Dermis blood vessel endothelial cell (primary cell): ENCODE results near the gene GSTM3. TPM values are rescaled to one million over a fixed set of nuclear protein-coding genes. Genes with fewer than 3 reads are reported as not detected.

ENCODE experiments used
- DNase-seq: peaks from one replicate; pipeline ENCODE4 v3.0.0; 2010
- total RNA-seq: library from RNA; depleted of rRNA; stranded (reverse); fragments of >200 nt; gene quantifications from 2 replicates; pipeline ENCODE4 v1.2.3, GENCODE V29; 2014

GSTM3 gene
- 25.1 and 54.1 TPM in 2 replicates for total RNA-seq

DNA sequence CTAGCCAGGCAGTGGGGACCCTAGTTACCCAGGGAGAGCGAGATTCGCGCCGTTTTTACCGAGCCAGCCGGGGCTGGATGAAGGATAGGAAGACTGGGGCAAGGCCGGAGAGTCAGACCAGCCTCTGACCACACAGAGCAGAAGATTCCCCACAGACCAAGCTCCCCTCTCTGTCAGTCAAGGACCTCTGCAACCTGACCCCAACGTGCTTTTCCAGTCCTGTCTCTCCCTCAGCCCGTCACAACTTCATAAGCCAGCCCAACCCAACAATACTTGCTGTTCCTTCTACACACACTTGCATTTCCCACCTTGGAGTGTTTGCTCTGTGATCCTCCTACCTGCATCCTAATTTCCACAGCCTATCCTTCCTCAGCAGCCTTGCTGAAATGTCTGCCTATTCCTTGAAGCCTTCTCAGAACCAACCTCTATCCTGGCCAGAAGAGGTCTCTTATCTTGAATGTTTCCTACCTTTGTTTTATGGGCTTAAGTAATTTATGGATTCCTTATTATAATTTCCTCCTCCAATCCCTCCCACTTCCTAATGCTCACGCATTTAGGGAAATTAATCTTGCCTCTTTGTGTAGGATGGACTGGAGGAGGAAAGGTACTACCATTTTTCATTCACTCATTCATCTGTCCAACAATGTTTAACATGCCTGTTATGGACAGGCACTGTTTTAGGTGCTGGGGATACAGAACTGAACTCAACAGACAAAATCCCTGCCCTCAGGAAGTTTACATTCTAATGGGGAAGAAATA lies at the start of gene GSTM3:
GSTM3 (minus strand) TSS at position 424 of the 759 bp plus-strand sequence. CDS start 751 bp downstream, outside the sequence.
- peak; percentile 24 for DNase-seq

DNA sequence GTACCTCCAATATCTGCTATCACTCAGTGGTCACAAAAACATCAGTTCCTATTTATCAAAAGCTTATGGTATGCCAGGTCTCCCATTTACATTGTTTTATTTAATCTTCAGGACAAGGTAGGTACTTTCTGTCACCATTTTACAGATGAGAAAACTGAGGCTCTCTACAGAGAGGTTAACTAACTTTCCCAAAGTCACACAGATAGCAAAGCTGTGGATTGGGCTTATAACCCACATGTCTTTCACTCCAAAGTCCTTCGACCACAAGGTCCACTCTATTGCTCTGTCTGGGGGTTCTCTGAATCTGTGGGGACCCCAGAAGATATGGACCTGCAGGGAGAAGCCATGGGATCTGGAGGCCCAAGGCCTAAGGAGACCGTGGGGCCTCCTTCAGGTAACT lies 49.5 kb upstream of the GSTM3 start:
- no peak for DNase-seq

DNA sequence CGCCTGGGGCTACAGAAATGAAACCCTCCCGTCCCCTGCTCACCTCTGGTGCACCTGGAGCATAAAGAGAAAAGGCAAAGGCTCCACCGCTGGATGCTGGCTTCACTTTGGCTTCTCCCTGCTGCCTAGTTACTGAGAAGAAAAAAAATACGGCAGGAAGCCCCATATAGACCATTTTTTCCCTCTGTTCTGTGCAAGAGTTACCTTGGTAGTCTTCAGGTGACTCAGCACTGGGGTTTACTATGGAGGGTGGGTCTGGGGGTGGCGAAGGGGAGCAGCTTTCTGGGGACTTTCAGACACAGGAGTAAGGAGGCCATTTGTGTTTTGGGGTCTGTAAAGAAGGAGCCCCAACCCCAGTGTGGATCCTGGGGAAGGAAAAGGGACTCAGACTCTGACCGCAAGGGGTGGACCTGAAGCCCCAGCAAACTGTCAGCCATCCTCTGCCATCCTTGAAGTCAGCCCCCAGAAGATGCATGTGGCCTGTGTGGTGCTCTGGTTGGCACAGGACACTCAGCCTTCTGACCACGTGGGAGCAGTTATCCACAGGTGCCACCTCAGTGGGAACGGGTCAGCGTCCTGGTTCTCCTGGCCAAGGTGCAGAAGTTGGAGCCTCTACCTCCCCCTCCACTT lies 48.8 kb upstream of the GSTM3 start:
- DNase-seq = no peak

DNA sequence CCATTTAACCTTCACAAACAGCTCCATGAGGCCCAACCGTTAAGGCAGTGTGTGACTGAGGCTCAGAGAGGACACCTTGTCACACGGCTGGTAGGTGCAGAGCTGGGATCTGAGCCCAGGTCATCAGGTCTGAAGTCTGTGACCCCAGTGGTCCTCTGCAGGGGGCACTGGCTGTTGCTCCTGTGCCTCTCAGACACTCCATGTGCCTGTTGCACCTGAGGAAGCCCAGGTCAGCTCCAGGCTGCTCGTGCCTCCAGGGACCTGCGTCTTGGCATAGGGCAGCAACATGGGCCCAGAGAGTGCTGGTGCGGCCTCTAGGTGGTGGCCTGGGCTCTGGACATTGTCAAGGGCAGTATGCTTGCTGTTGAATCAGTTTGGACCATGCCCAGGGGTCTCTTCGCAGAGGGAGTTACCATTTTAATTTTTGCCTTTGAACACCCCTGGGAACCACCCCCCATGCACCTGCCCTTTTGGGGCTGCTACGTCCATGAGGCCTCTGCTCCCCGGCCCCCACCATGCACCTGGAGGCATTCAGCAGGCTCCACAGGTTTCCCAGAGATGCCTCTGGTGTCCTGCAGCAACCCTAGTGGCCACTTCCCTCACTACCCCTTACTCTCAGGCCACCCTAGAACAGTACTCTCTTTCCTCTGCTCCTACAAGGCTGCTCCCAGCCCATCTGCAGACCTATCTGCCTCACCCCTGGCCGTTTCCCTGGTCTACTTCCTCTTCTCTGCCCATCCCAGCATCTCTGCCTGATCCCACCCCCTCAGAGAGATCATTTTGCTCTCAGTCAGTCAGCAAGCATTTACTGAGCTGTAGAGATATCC lies 48.1 kb upstream of the GSTM3 start:
- DNase-seq = peak; percentile 30

DNA sequence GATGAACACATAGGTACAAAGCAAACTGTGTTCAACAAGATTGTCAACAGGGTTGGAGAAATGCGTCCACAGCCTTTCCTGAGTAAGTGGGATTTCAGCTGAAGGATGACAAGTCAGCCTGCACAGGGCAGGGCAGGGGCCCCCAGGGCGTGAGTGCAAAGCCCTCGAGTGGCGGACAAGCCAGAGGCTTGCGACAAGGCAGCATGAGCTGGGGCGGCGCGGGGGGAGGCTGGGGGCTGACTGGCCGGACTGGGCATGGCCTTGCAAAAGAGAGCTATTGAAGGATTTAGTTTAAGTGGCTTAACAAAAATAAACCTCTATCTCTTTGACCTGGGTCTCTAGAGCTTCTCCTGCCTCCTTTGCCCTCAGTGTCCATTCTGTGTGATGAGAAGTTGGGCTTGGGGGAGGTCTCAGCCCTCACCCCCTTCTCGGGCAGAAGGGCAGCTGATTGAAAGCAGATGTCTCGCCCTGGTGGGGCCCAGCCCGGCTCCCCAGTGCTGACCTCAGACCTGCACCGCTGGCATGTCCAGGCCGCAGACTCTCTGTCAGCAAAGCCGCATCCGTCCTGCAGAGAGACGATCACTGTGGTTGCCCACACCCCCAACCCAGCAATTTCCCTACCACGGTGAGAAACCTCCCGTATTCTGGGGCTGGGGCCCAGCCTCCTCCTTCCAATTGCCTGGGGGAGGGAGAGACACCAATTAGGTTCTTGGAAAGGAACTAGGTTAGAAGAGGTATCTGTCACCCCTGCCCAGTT lies 47.2 kb upstream of the GSTM3 start:
- DNase-seq = no peak

DNA sequence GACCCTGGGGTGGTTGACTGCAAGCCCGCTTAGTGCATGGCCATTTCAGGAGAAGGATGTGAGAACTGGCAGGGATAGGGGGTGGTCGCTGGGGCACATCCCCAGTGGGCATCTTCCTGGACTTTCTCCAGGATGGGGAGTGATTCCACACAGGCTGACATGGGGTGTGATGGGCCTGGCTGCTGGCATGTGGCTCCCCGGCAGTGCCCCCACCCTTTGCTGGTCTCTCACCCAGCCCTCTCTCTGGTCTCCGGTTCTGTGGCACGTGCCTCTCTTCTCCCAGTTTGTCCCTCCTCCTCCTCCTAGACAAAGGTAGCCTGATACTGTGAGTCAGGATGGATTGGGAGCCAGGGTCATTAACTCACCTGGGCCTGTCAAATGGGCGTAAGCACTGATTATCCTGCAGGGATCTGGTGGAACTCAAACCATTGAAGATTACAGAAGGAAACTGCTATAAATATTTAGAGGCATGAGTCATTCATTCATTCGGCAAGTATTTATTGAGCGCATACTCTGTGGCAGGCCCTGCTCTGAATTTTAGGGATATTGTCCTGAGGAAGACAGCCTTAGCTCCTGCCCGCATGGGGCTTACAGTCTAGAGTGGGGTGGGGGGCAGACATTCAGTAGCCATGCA lies 46.5 kb upstream of the GSTM3 start:
- no peak for DNase-seq

DNA sequence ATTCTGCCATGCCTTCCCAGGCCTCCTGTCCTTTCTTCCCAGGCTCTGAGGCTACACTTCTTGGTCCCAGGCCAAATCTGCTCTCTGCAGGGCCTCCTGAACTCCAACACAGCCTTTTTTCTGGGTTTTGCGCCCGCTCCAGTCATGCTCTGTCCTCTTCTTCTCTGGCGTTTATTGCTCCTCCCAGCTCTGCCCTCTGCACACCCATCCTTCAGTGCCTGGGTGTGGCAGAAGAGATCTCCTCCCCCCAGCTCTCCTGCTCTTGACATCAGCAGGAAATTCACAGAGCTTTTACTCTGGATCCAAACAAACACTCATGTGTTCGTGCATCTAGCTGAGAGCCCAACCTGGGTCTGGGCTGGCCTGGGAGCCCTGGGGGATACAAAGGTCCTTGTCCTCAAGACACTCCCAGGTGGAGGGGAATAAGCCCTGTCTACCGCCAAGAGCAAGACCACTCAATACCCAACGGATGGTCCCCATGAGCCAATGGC lies 45.7 kb upstream of the GSTM3 start:
- DNase-seq = no peak

DNA sequence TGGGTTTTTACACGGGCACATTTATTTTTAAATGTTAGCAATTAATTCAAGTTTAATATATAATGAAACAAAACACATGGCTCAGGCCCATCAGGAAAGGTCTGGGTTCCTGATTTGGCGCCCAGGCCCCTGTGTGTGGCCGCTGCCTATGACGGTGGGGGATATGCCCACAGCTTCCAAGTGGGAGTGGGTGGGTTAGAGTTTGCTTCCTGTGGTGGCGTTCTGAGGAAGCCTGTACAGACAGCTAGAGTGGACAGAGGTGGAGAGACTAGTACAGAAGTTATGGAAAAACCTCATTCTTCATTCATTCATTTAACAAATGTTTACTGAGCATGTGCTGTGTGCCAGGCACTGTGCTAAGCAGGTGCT lies 45.3 kb upstream of the GSTM3 start:
- DNase-seq = no peak

DNA sequence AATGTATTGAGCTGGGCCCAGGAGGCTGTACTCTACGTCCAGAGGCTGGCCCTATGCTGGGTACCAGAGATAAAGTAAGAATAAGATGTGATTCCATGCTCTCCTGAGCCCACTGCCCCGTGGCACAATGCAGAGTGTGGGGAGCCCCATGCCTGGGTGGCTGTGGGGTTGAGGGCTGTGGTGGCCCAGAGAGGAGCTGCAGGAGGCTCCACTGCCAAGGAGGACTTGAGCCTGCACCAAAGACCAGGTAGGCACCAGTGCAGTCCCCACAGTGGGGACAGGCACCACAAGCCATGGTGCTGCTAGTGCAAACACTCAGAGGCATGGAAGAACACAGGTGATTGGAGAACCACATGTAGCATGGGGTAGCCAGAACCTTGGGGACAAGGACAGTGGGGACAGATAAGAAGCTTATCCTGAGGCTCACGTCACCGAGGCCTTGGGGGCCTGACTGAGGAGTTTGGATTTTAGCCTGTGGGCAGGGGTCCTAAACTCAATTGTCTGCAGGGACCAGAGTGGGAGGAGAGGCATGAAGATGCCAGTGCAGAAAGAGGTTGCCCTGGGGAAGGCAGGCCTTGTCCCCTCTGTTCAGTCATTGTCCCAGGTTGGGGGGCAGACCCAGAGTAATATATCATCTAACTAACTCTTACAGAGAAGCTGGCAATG lies 44.7 kb upstream of the GSTM3 start:
- DNase-seq = no peak

DNA sequence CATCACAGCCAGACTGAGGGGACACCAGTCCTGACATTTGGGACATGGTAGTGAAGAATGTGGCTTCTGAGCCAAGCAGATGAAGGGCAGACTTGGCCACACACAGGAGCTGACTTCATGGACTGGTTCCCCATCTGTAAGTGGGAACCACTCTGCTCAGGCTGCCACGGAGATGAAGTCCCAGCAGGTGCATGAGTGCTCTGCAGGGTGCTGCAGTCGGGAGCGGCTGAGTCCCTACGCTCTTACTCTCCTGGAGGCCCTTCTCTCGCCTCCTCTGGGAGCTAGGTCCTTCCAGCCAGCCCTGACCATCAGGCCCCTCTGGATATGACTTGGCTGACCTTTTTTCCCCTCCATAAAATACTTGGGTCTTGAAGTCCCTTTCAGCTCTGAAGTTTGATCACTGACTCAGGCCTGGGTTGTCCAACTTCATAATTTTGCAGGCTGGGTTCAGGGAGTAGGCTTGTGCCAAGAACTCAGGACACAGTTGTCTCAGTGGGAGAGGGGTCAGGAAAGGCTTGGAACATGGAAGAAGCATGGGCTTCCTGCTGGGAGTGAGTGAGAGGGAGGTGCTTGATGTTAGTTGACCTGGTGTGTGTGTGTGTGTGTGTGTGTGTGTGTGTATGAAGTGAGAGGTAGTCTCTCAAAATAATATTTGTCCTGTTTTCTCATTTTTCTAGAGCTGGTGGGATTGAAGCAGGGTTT lies 43.9 kb upstream of the GSTM3 start:
- DNase-seq = peak; percentile 27

DNA sequence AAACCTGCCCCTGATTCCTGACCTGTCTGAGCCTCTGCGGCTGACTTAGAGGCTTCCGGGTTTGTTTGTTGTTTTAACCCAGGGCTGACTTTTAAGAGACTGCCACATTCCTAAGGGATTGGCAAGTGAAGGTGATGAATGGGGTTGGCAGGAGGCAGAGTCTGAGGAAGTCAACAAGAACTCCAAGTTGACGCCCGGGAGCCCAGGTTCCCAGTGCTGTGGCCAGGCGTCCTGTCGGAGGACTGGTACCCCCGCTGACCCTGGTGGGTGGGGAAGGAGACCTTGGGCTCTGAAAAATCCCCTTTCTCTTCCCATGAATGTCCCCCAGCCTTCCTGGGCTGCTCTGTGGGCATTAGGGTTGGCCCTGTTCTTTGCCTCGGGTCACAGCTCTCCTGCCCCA lies 42.6 kb upstream of the GSTM3 start:
- peak; percentile 73 for DNase-seq

DNA sequence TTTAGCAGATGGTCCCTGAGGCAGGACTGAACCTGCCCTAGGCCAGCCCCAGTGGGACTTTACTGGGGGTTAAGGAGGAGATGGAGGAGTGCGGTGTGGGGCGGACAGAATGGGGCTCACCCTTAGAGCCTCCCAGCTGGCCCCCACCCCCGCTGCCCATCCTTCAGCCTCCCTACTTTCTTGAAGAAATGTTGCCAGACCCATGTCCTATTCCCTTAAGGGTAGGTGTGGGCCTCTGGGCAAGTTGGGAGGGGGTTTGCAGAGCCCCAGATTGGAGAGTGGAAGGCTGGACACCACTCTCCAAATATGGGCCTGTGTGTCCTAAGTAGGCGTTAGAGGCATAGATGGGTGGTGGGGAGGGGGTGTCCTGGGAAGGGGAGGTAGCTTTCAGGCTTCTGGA lies 42.1 kb upstream of the GSTM3 start:
- no peak for DNase-seq

DNA sequence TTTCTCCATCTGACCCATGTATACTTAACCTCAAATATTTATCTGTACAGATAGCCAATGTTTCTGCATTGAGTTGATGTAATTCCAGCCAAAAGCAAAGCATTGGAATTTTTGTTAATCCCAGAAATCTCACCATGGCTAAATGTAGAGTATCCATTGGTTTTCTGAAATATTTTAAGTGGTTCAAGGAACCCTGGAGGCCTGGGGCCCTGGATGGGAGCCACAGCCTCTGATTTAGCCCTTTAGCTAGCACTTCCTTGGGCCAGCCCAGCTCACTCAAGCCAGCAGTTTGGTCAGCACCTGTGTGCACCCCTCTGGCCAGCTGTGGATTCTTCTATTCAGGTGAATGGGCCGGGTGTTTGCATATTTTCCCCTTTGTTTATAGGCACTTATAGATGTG lies 41.7 kb upstream of the GSTM3 start:
- DNase-seq = no peak

DNA sequence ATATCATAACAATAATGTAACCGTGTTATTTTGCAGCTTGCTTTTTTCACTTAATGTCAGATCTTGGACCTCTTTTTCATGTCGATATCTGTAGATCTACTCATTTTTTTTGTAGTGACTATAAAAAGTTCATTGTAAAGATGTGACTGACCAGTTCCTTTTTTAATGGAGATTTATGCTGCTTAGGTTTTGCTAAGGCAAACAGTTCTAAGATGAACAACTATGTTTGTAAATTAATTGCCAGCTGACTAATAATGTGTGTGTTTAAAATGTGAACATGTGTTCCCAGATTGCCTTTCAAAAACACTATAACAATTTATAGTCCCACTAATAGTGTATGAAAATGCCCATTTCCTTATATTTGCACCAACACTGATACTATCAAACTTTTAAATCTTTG lies 41.0 kb upstream of the GSTM3 start:
- DNase-seq = no peak

DNA sequence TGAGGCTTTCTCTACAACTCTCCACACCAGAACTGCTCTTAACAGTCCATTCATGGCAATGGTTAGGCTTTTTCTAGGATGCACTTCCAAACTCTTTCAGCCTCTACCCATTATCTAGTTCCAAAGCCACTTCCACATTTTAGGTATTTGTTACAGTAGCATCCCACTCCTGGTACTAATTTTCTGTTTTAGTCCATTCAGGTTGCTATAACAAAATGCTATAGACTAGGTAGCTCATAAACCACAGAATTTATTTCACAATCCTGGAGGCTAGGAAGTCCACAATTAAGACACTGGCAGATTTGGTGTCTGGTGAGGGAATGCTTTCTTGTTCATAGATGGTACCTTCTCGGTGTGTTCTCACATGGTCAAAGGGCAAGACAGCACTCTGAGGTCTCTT lies 40.1 kb upstream of the GSTM3 start:
- no peak for DNase-seq

DNA sequence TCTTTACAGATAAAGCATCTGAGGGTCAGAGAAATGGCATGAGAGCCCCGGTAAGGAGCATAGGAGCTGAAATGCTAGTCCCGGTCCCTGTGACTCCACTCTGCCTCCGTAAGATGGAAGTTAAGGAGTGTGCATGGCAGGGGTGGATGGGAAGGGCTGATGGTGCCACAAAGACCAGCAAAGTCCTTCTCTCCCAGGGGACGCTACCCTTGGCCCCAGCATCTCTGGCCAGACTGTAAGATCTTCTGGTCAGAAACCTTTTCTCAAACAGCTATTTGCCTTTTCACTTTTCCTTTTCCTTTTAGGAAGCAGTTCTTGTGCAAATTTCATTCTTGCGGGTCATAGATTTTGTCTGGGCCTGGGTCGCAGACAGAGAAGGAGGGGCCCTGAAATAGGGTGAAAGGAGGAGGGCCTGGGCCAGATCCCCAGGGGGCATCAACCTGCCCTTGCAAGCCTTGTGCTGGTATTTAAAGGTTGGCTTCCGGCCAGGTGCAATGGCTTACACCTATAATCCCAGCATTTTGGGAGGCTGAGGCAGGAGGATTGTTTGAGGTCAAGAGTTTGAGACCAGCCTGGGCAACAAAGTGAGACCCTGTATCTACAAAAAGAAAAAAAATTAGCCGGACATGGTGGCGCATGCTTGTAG lies 37.3 kb upstream of the GSTM3 start:
- no peak for DNase-seq

DNA sequence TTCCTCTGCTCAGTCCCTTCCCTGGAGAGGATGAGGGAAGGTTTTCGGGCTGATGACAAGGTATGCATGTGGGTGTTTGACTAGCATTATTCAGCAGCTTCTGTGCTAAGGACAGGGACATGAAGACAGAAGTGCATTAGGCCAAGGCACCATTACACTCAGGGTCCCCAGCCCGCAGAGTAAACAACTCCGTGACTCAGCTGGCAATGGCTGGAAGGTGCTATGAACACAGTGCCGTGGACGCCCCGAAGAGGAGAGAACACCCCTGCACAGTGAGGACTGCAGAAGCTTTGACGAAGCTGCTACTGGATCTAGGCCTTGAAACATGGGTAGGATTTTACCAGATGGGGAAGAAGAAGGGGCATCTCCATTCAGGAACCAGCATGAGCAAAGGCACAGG lies 36.6 kb upstream of the GSTM3 start:
- DNase-seq = no peak

DNA sequence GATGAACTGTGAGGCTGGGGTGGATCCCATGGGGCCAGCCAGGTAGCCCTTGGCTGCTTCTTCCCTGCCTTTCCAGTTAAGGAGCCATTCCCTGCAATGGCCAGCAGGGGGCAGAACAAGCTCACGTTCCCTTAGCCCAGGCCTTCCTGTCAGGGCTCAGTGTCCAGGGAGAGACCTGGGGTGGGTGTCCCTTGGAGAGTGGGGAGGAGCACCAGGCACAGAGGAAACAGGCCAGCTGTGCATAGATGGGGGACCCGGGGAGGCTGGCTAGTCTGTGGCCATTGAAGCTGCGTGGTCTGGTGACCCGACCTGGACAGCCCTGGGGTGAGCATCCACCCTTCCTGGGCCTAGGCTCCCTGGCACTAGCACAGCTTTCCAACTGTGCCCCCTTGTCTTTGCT lies 36.1 kb upstream of the GSTM3 start:
- DNase-seq = peak; percentile 90

DNA sequence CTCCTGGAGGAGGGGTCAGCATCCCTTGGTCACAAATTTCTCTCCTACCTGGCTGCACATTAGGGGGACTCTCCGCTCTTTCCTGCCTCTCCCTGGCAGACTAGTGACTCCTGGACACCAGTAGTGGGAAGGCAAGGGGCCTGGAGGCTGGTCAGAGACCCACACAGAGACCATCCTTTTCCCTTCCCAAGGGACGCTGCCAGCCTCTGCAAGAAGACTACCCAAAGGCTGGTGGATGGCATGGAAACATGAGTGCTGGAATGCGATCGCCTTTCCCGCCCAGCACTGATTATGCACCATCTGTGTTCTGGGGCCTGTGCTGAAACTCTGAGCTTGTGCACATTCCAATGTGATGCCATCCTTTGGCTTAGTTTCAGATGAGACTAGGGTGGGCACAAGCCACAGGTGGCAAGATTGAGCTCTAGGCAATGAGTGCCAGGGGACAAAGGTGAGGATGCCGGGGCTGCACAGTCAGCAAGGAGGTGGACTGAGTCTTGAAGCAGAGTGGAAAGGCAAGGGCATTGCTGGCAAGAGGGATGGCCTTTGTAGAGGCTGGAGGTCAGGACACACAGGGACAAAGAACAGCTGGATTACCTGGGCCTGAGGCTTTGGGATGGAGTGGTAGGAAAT lies 35.5 kb upstream of the GSTM3 start:
- DNase-seq = no peak

DNA sequence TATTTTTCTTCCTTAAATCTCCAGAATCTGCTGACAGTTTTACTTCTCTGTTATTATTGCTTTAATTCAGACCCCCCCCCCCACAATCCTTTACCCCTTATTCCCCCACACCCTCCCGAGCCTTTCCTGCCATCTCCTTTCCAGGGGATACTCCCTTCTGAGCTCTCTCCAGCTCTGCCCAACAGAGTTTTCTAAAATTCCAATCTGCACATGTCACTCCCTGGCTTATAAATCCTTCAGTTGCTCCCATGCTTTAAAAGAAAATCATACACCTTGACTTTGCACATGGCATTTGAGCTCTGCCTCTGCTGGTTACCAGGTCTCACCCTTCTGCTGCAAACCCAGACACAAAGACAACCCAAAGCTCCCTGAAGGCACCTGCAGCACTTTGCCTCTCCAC lies 34.6 kb upstream of the GSTM3 start:
- no peak for DNase-seq
